HL-60 (cell line): ENCODE data around the gene SFMBT2.

Experiments
- GABPA ChIP-seq: IDR thresholded peaks from 2 replicates; pipeline ENCODE4 v1.6.1; 2012; ENCODE audit warnings: low read depth
- POLR2AphosphoS5 ChIP-seq: IDR thresholded peaks from 2 replicates; pipeline ENCODE4 v1.6.1; 2012; ENCODE audit warnings: low read depth
- TF ChIP-seq, protein P1 (sequence below): IDR thresholded peaks from one replicate; pipeline ENCODE4 v1.5.1; 2011; ENCODE audit warnings: low read length, control low read depth, inconsistent platforms; ENCODE audit not compliant: insufficient read depth
- TF ChIP-seq, protein P2 (sequence below): IDR thresholded peaks from 2 replicates; pipeline ENCODE4 v1.6.1; 2012; ENCODE audit warnings: low read depth; ENCODE audit not compliant: insufficient replicate concordance

DNA sequence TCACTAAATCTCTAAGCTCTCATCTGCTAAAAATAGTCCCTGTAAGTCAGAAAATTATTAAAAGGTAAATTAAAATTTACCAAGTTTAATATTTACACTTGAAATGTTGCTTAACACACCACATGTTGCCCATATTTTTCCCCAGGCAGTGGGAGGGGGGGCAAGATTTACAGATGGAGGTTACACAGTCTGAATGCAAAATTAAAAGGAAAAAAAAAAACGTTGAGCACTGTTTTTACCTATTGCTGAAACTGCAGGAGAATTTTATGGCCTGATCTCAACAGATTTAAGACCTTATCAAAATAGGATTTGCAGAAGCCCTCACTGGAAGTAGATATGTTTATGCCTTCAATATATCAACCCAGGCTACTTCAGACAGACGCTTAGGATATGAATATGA, 133.4 kb downstream of the SFMBT2 start:
- TF ChIP-seq, protein P1, sequence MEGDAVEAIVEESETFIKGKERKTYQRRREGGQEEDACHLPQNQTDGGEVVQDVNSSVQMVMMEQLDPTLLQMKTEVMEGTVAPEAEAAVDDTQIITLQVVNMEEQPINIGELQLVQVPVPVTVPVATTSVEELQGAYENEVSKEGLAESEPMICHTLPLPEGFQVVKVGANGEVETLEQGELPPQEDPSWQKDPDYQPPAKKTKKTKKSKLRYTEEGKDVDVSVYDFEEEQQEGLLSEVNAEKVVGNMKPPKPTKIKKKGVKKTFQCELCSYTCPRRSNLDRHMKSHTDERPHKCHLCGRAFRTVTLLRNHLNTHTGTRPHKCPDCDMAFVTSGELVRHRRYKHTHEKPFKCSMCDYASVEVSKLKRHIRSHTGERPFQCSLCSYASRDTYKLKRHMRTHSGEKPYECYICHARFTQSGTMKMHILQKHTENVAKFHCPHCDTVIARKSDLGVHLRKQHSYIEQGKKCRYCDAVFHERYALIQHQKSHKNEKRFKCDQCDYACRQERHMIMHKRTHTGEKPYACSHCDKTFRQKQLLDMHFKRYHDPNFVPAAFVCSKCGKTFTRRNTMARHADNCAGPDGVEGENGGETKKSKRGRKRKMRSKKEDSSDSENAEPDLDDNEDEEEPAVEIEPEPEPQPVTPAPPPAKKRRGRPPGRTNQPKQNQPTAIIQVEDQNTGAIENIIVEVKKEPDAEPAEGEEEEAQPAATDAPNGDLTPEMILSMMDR, result no peak
- TF ChIP-seq, protein P2, sequence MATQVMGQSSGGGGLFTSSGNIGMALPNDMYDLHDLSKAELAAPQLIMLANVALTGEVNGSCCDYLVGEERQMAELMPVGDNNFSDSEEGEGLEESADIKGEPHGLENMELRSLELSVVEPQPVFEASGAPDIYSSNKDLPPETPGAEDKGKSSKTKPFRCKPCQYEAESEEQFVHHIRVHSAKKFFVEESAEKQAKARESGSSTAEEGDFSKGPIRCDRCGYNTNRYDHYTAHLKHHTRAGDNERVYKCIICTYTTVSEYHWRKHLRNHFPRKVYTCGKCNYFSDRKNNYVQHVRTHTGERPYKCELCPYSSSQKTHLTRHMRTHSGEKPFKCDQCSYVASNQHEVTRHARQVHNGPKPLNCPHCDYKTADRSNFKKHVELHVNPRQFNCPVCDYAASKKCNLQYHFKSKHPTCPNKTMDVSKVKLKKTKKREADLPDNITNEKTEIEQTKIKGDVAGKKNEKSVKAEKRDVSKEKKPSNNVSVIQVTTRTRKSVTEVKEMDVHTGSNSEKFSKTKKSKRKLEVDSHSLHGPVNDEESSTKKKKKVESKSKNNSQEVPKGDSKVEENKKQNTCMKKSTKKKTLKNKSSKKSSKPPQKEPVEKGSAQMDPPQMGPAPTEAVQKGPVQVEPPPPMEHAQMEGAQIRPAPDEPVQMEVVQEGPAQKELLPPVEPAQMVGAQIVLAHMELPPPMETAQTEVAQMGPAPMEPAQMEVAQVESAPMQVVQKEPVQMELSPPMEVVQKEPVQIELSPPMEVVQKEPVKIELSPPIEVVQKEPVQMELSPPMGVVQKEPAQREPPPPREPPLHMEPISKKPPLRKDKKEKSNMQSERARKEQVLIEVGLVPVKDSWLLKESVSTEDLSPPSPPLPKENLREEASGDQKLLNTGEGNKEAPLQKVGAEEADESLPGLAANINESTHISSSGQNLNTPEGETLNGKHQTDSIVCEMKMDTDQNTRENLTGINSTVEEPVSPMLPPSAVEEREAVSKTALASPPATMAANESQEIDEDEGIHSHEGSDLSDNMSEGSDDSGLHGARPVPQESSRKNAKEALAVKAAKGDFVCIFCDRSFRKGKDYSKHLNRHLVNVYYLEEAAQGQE, result no peak
- TF ChIP-seq POLR2AphosphoS5 (no peak), GABPA (no peak)
